ENCODE results near the gene LHX5. TPM values are rescaled to one million over a fixed set of nuclear protein-coding genes. Genes with fewer than 3 reads are reported as not detected.

The LHX5 gene
- total RNA-seq, 4 donors from 2014 or later, result not detected

DNA sequence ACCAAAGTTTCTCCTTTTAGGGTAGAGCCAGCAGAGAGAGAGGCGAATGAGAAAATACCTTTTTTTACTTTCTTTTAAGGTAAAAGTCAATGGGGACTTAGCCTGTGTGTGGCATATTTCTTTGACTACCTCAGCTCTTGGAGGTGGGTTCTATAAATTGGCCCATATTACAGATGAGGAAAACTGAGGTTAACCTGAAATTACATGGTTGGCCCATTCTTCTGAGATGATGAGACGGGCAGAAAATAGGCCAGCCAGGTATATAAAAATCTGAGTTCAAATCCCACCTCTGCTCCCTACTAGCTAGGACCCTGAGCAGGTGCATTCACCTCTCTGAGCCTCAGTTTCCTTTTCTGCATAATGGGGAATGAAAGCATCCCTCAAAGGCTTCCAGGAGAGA is 22.4 kb downstream of the LHX5 start:
- no peaks in the 10 kb centered on the region for H3K4me1 ChIP-seq
- peaks cover 0 to 6% of the 10 kb centered on the region in 2 donors for H3K27me3 ChIP-seq
- no peak for DNase-seq
- H3K27ac ChIP-seq, result no peak overlapping the region
- no peak overlapping the region for H3K4me3 ChIP-seq
- intact Hi-C loops (cut with DNase I; ENCODE audit: low total_unique reads), result no loop called here
- TF ChIP-seq CTCF (IDR thresholded peaks at IDR 0.05) (no peak), POLR2A (IDR thresholded peaks at IDR 0.05) (no peak)
- no peaks in the 10 kb centered on the region for H3K36me3 ChIP-seq
- no peaks in the 10 kb centered on the region for H3K9me3 ChIP-seq

- no peaks in the 10 kb centered on the region for H3K9me3 ChIP-seq
- DNase-seq, result no peak
- no peak overlapping the region for H3K4me3 ChIP-seq
- no peak overlapping the region for H3K27ac ChIP-seq
- peaks cover 0 to 6% of the 10 kb centered on the region in 2 donors for H3K27me3 ChIP-seq
- no peaks in the 10 kb centered on the region for H3K36me3 ChIP-seq
- TF ChIP-seq CTCF (IDR thresholded peaks at IDR 0.05), result no peak
- no peak for TF ChIP-seq POLR2A (IDR thresholded peaks at IDR 0.05)
- no peaks in the 10 kb centered on the region for H3K4me1 ChIP-seq
- intact Hi-C loops (cut with DNase I; ENCODE audit: low total_unique reads), result no loop called here
Measured at GRCh38 chr12:113448873-113449272, 22.8 kb downstream of the LHX5 start.

DNA sequence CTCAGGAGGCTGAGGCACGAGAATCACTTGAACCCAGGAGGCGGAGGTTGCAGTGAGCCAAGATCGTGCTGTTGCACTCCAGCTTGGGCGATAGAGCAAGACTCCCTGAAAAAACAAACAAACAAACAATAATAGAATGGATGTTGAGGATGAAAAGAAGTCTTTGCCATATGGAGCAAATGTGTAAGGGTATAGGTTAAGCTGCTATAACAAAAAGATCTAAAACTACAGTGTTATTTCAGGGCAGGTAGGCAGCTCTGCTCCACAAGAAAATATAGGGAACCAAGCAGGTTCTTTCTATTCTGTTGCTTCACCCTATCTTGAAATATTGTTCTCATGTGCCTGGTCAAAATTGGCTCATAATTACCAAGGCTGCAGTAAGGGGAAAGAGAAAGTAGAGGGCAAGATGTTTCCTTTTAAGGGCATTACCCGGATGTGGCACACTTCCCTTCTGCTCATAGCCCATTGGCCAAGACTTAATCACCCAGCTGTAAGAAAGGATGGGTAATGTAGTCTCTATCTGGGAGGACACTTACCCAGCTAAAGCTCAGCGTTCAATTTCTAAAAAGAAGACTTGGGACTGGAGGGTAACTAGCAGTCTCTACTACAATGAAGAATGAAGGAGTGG is 26.0 kb downstream of the LHX5 start:
- Histone ChIP-seq H3K4me3 (no peak overlapping the region), H3K27me3 (peaks cover 0 to 6% of the 10 kb centered on the region in 2 donors), H3K4me1 (no peaks in the 10 kb centered on the region), H3K9me3 (no peaks in the 10 kb centered on the region), H3K27ac (no peak overlapping the region), H3K36me3 (no peaks in the 10 kb centered on the region)
- intact Hi-C loops (cut with DNase I; ENCODE audit: low total_unique reads), result no loop called here
- no peak for DNase-seq
- TF ChIP-seq POLR2A (IDR thresholded peaks at IDR 0.05) (no peak), CTCF (IDR thresholded peaks at IDR 0.05) (no peak)

GRCh38 chr12:113443030-113443539 is 28.6 kb downstream of the LHX5 start:
- no peaks in the 10 kb centered on the region for H3K4me1 ChIP-seq
- no peak overlapping the region for H3K4me3 ChIP-seq
- H3K27ac ChIP-seq, result no peak overlapping the region
- no peak for TF ChIP-seq POLR2A (IDR thresholded peaks at IDR 0.05)
- TF ChIP-seq CTCF (IDR thresholded peaks at IDR 0.05), result no peak
- DNase-seq, result no peak
- no peaks in the 10 kb centered on the region for H3K36me3 ChIP-seq
- no peaks in the 10 kb centered on the region for H3K9me3 ChIP-seq
- H3K27me3 ChIP-seq, result no peaks in the 10 kb centered on the region
- intact Hi-C loops (cut with DNase I; ENCODE audit: low total_unique reads), result no loop called here

DNA sequence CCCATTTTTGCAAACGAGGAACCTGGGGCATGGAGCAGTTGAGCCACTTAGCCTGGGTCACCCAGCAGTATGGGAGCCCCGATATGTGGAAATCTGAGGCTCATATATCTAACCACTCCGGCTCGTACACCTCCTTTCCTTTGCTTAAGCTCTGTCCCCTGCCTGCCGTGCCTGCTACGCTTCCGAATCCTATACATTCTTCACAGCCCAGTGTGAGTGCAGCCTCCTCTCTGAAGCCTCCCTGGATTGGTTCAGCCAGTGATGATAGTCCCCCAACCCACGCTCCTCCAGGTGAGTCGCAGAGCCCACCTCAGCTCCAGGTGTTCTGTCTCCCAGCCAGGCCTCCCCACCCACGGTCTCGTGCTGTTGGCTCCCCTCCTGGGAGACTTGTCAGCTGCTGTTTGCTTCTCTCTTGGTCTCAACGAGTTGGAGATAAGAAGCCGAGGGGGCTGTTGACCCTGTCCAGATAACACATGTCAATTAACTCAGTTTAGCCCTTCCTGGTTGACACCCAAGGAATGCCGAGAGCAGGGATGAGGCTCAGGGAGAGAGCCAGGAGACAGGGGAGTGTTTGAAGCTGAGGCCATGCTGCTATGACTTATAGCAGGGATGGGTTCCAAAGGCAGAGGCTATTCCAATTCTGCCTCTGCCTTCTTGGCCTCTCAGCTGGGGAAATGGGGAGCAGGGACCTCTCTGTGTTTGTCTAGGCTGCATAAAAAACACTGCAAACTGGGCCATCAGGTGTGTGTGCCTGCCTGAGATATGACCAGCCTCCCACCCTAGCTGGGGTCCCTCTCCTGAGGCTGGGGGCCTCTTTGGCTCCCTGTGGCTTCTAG is 30.5 kb downstream of the LHX5 start:
- TF ChIP-seq POLR2A (IDR thresholded peaks at IDR 0.05) (no peak), CTCF (IDR thresholded peaks at IDR 0.05) (no peak)
- Histone ChIP-seq H3K27ac (no peak overlapping the region), H3K36me3 (no peaks in the 10 kb centered on the region), H3K27me3 (no peaks in the 10 kb centered on the region), H3K9me3 (no peaks in the 10 kb centered on the region), H3K4me3 (no peak overlapping the region), H3K4me1 (no peaks in the 10 kb centered on the region)
- intact Hi-C loops (cut with DNase I; ENCODE audit: low total_unique reads), result no loop called here
- DNase-seq, result no peak

All from uterus (tissue), 4 donors.